Mucosa of gallbladder (tissue), 1 donor: Measurements from ENCODE around the gene KIAA1671. TPM values are rescaled to one million over a fixed set of nuclear protein-coding genes. Genes with fewer than 3 reads are reported as not detected.

ENCODE experiments used
- DNase-seq: peaks from one replicate; pipeline ENCODE4 v3.0.0-alpha.2; 2020; ENCODE audit warnings: low spot score
- total RNA-seq: library from RNA; stranded (reverse); gene quantifications from one replicate; pipeline ENCODE4 v1.2.1, GENCODE V29; 2021
- donor health status: DM: no; HTN: no; CAD: no.

Gene KIAA1671
- total RNA-seq, 1 donor from 2014 or later, result 85.5 TPM

- DNase-seq, result no peak
Measured at GRCh38 chr22:24952837-24953383, 394 bp downstream of the KIAA1671 start.

- no peak for DNase-seq
Measured at GRCh38 chr22:24953384-24954113, 1.0 kb downstream of the KIAA1671 start.

GRCh38 chr22:24954114-24954463 lies 1.6 kb downstream of the KIAA1671 start:
- DNase-seq, result no peak

- DNase-seq, result no peak
Measured at GRCh38 chr22:24954856-24955255, 2.3 kb downstream of the KIAA1671 start.

GRCh38 chr22:24957043-24957442 lies 4.5 kb downstream of the KIAA1671 start:
- DNase-seq, result no peak

- DNase-seq, result no peak
Measured at GRCh38 chr22:24961217-24961844, 8.8 kb downstream of the KIAA1671 start.

- DNase-seq, result no peak
Measured at GRCh38 chr22:24962094-24962493, 9.6 kb downstream of the KIAA1671 start.

- no peak for DNase-seq
Measured at GRCh38 chr22:24962835-24963234, 10.3 kb downstream of the KIAA1671 start.

GRCh38 chr22:24964441-24964840 lies 11.9 kb downstream of the KIAA1671 start:
- DNase-seq, result no peak

- peak; percentile 84 for DNase-seq
Measured at GRCh38 chr22:24965822-24966626, 13.5 kb downstream of the KIAA1671 start.

- DNase-seq, result no peak
Measured at GRCh38 chr22:24968066-24968561, 15.6 kb downstream of the KIAA1671 start.

- DNase-seq, result peak; percentile 51
Measured at GRCh38 chr22:24969560-24970301, 17.2 kb downstream of the KIAA1671 start.

GRCh38 chr22:24972369-24972768 lies 19.9 kb downstream of the KIAA1671 start:
- DNase-seq, result no peak

GRCh38 chr22:24973872-24974271 lies 21.4 kb downstream of the KIAA1671 start:
- DNase-seq, result peak; percentile 79

- no peak for DNase-seq
Measured at GRCh38 chr22:24975125-24975640, 22.7 kb downstream of the KIAA1671 start.

GRCh38 chr22:24975813-24976341 lies 23.4 kb downstream of the KIAA1671 start:
- DNase-seq, result no peak

- DNase-seq, result no peak
Measured at GRCh38 chr22:24976442-24977218, 24.1 kb downstream of the KIAA1671 start.

GRCh38 chr22:24977370-24978221 lies 25.1 kb downstream of the KIAA1671 start:
- no peak for DNase-seq

- no peak for DNase-seq
Measured at GRCh38 chr22:24978308-24978707, 25.8 kb downstream of the KIAA1671 start.
